Right renal cortex interstitium (tissue), 3 donors: ENCODE measurements around the gene YY1. TPM values are rescaled to one million over a fixed set of nuclear protein-coding genes. Genes with fewer than 3 reads are reported as not detected.
"Not testable (repeated sequence)": the region's sequence is repeated elsewhere in the genome, so short reads cannot be mapped to it uniquely, and the experiment has no call there.

Experiments
- DNase-seq, 3 donors: peaks; one replicate each; pipeline ENCODE4 v3.0.0-alpha.2; 2013; ENCODE audit warnings: low read depth in 3 of 3, low spot score in 2 of 3
- polyA plus RNA-seq, 3 donors: library from polyadenylated mRNA; unstranded; fragments of 120-200 nt; gene quantifications; one replicate each; pipeline ENCODE4 v1.2.1, GENCODE V29; 2013; ENCODE audit not compliant: insufficient read length in 3 of 3

YY1 gene
- polyA plus RNA-seq, 3 donors = 146 to 151 (median 146) TPM

- DNase-seq = no peak
Measured at GRCh38 chr14:100213587-100213955, 25.4 kb upstream of the YY1 start.

GRCh38 chr14:100213956-100214769 is 24.8 kb upstream of the YY1 start:
- DNase-seq = peak in 1 of 3 donors; percentile 68

- no peak for DNase-seq
Measured at GRCh38 chr14:100214770-100215083, 24.2 kb upstream of the YY1 start.

GRCh38 chr14:100215330-100215885 is 23.5 kb upstream of the YY1 start:
- DNase-seq = no peak

GRCh38 chr14:100219126-100219785 is 19.7 kb upstream of the YY1 start:
- no peak for DNase-seq

GRCh38 chr14:100221533-100222223 is 17.3 kb upstream of the YY1 start:
- no peak for DNase-seq

GRCh38 chr14:100222224-100223093 is 16.5 kb upstream of the YY1 start:
- no peak for DNase-seq

GRCh38 chr14:100223332-100224201 is 15.4 kb upstream of the YY1 start:
- DNase-seq = no peak

- DNase-seq = no peak
Measured at GRCh38 chr14:100224229-100224866, 14.6 kb upstream of the YY1 start.

- DNase-seq = no peak
Measured at GRCh38 chr14:100225169-100225568, 13.8 kb upstream of the YY1 start.

GRCh38 chr14:100230361-100230760 is 8.6 kb upstream of the YY1 start:
- no peak for DNase-seq

GRCh38 chr14:100234511-100234910 is 4.4 kb upstream of the YY1 start:
- no peak for DNase-seq

GRCh38 chr14:100236271-100236818 is 2.6 kb upstream of the YY1 start:
- DNase-seq = not testable (repeated sequence)

GRCh38 chr14:100236881-100237280 is 2.1 kb upstream of the YY1 start:
- no peak for DNase-seq

- no peak for DNase-seq
Measured at GRCh38 chr14:100237735-100238418, 1.1 kb upstream of the YY1 start.

- no peak for DNase-seq
Measured at GRCh38 chr14:100239211-100239839, 381 bp downstream of the YY1 start.

GRCh38 chr14:100239840-100240667 is 1.1 kb downstream of the YY1 start:
- DNase-seq = peak in 2 of 3 donors; percentile 68 to 73
